Endothelial cell of coronary artery (primary cell): ENCODE data around the gene BPTF. TPM values are rescaled to one million over a fixed set of nuclear protein-coding genes. Genes with fewer than 3 reads are reported as not detected.

ENCODE experiments used
- total RNA-seq: library from RNA; depleted of rRNA; stranded (reverse); fragments of >200 nt; gene quantifications from 2 replicates; pipeline ENCODE4 v1.2.3, GENCODE V29; 2014

The BPTF gene, protein sequence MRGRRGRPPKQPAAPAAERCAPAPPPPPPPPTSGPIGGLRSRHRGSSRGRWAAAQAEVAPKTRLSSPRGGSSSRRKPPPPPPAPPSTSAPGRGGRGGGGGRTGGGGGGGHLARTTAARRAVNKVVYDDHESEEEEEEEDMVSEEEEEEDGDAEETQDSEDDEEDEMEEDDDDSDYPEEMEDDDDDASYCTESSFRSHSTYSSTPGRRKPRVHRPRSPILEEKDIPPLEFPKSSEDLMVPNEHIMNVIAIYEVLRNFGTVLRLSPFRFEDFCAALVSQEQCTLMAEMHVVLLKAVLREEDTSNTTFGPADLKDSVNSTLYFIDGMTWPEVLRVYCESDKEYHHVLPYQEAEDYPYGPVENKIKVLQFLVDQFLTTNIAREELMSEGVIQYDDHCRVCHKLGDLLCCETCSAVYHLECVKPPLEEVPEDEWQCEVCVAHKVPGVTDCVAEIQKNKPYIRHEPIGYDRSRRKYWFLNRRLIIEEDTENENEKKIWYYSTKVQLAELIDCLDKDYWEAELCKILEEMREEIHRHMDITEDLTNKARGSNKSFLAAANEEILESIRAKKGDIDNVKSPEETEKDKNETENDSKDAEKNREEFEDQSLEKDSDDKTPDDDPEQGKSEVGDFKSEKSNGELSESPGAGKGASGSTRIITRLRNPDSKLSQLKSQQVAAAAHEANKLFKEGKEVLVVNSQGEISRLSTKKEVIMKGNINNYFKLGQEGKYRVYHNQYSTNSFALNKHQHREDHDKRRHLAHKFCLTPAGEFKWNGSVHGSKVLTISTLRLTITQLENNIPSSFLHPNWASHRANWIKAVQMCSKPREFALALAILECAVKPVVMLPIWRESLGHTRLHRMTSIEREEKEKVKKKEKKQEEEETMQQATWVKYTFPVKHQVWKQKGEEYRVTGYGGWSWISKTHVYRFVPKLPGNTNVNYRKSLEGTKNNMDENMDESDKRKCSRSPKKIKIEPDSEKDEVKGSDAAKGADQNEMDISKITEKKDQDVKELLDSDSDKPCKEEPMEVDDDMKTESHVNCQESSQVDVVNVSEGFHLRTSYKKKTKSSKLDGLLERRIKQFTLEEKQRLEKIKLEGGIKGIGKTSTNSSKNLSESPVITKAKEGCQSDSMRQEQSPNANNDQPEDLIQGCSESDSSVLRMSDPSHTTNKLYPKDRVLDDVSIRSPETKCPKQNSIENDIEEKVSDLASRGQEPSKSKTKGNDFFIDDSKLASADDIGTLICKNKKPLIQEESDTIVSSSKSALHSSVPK (N-terminal part only)
- 30.4 and 40.1 TPM in 2 replicates for total RNA-seq

DNA sequence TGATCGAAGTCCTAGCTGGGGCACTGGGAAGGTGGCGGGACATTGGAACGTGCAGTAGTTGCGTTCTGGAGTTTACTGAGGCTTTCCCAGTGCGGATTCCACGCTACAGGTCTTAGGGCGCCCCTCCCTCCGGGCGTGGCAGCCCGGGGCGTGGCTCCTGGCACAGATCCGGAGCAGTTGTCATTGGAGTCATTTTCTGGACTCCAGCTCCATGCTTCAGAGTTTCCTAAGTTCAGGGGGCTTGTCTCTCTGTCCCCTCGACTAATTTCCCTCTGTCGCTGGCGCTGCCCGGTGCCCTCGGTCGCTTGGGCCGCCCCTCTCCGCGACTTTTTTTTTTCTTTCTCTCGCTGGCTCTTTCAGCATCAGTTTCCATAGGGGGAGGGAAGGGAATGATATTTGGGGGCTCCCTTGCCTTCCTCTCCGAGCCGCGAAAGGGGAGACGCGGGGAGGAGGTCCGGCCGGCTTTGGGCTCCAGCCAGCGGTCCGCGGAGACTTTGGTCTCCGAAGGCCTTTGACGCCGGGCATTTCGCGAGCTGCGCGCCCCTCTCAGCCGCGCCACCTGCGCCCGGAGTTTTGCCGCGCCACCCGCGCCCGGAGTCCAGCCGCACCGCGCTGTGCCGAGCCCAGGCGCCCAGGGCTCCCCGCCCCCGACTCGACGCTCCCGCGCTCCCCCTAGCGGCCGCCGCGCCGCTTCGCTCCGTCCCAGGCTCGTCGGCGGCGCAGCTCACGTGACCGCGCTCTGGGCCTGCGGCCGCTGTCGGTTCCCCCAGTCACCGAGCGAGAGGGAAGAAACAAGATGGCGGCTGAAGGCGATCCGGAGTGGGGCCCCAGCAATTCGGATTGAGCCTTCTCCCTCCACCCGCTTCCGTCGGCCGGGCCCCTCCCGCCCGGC lies at the start of gene BPTF:
Gene BPTF, plus strand, starts transcription at position 769 of the 892 bp plus-strand sequence. CDS start 222 bp downstream, outside the sequence.

DNA sequence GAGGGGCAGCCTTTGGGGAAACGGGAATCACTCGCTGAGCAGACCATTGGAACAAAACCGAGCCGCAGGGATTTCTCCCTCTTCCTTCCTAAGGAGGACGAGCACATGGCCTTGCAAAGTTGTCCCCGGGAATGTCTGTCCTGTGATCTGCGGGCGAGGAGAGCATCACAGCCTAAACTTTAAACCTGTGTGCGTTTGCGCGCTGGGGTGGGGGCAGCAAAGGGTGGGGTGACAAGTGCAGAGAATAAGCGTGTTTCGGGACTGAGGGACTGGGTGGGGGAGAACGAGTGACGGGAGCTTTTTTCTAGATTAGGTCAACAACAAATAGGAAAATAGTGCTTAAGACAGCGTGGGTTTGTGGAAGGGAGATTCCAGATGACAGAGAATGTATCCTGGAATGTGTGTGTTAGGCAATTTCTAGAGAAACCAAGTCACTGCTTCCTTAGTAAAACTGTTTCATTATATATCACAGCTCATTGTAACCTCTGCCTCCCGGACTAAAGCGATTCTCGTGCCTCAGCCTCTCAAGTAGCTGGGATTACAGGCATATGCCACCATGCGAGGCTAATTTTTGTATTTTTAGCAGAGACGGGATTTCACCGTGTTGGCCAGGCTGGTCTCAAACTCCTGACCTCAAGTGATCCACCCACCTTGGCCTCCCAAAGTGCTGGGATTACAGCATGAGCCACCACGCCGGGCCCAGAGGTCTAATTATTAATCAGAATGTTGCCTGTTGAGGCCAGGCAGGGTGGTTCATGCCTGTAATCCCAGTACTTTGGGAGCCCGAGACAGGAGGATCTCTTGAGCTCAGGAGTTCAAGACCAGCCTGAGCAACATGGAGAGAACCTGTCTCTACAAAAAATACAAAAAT lies 171.2 kb downstream of the BPTF start, which contains the start of gene C17orf58:
Gene C17orf58, minus strand, starts transcription at position 169 of the 871 bp plus-strand sequence. CDS start 271 bp downstream, outside the sequence.

Other genes starting within 250 kb of the BPTF start
- 33.1 and 41.4 TPM in 2 replicates for gene NOL11, start 107.6 kb upstream of the BPTF start, total RNA-seq
- gene C17orf58, start 171.0 kb downstream of the BPTF start, total RNA-seq = 9.9 and 11.2 TPM in 2 replicates
- gene KPNA2, start 210.2 kb downstream of the BPTF start, total RNA-seq = 87.3 and 147 TPM in 2 replicates